Body of pancreas (tissue), 4 donors: ENCODE results near the gene ZDHHC5. TPM values are rescaled to one million over a fixed set of nuclear protein-coding genes. Genes with fewer than 3 reads are reported as not detected.
"Not testable (repeated sequence)": the region's sequence is repeated elsewhere in the genome, so short reads cannot be mapped to it uniquely, and the experiment has no call there.

Experiments
- ATAC-seq: fragments of 150-250 bp; one replicate; pipeline ENCODE4 v1.9.1; 2016
- DNase-seq, 4 donors: peaks; one replicate each; pipeline ENCODE4 v3.0.0-alpha.2; 2019
- H3K27ac ChIP-seq, 4 donors: fragments of 200-600 bp; sonication (generic); 1 replicate in 3 of 4; 2 replicates in 1 of 4; pipeline versions ENCODE4 v1.5.1 to v1.6.1; 2016 to 2019; ENCODE audit warnings: mild to moderate bottlenecking in 1 of 4, mixed read lengths in 1 of 4, moderate library complexity in 1 of 4
- H3K27me3 ChIP-seq, 2 donors: fragments of 200-600 bp; sonication (generic); one replicate each; pipeline ENCODE4 v1.6.0; 2016; ENCODE audit warnings: mild to moderate bottlenecking in 1 of 2
- H3K36me3 ChIP-seq, 2 donors: fragments of 200-600 bp; sonication (generic); replicated peaks in 1 of 2; 2 replicates each; pipeline ENCODE4 v1.5.1; 2016; ENCODE audit warnings: low read depth in 2 of 2; ENCODE audit not compliant: insufficient read depth in 1 of 2
- H3K4me1 ChIP-seq: fragments of 200-600 bp; sonication (generic); one replicate; pipeline ENCODE4 v1.6.0; 2016
- H3K4me3 ChIP-seq, 2 donors: fragments of 200-600 bp; sonication (generic); 1 replicate in 1 of 2; 2 replicates in 1 of 2; pipeline ENCODE4 v1.5.1; 2016 to 2019
- H3K9me3 ChIP-seq, 3 donors: fragments of 200-600 bp; sonication (generic); 1 replicate in 2 of 3; 2 replicates in 1 of 3; pipeline ENCODE4 v1.5.1; 2016
- CTCF ChIP-seq, 7 experiments: fragments of 450-650 bp in 4 of 7; fragments of 200-600 bp in 3 of 7; sonication (generic) in 3 of 7; IDR thresholded peaks; one replicate each; pipeline ENCODE4 v1.5.1; 2016 to 2019; ENCODE audit warnings: antibody characterized with exemption in 7 of 7
- POLR2A ChIP-seq, 3 donors: fragments of 450-650 bp; IDR thresholded peaks; one replicate each; pipeline ENCODE4 v1.6.1; 2016; ENCODE audit warnings: antibody characterized with exemption in 3 of 3, mild to moderate bottlenecking in 2 of 3
- WGBS, 2 donors: methylation state at CpG; one replicate each; pipeline ENCODE4 v1.1.5; 2017; 5-methylcytosine and 5-hydroxymethylcytosine counted together
- intact Hi-C: fragments of 100-400 bp; cut with DNase I; formaldehyde crosslinking; loops from one replicate; pipeline ENCODE4 v1.15.1; 2023
- total RNA-seq, 2 donors: library from RNA; depleted of rRNA; stranded (reverse); fragments of >200 nt; gene quantifications; one replicate each; pipeline ENCODE4 v1.1.0, GENCODE V29; 2016

The ZDHHC5 gene
- total RNA-seq, 2 donors from 2014 or later = 17.6 to 48.5 TPM

- ATAC-seq = no peak
- H3K36me3 ChIP-seq = peaks cover 0 to 36% of the 10 kb centered on the region in 2 donors
- H3K9me3 ChIP-seq = no peaks in the 10 kb centered on the region
- H3K27ac ChIP-seq = no peak overlapping the region
- no peak for DNase-seq
- TF ChIP-seq CTCF (IDR thresholded peaks at IDR 0.05) (no peak), POLR2A (IDR thresholded peaks at IDR 0.05) (no peak)
- intact Hi-C loops = no loop called here
- H3K4me1 ChIP-seq = no peaks in the 10 kb centered on the region
- 90 to 96% methylated on average over 4 of the region's 4 CpGs for WGBS, 2 donors
- no peak overlapping the region for H3K4me3 ChIP-seq
- no peaks in the 10 kb centered on the region for H3K27me3 ChIP-seq
These were observed 35.4 kb downstream of the ZDHHC5 start for GRCh38 chr11:57703341-57703740.

GRCh38 chr11:57704932-57705331 is 37.0 kb downstream of the ZDHHC5 start:
- Histone ChIP-seq H3K27ac (no peak overlapping the region), H3K4me3 (no peak overlapping the region), H3K36me3 (peaks cover 0 to 21% of the 10 kb centered on the region in 2 donors), H3K4me1 (peaks cover 3% of the 10 kb centered on the region), H3K27me3 (no peaks in the 10 kb centered on the region), H3K9me3 (no peaks in the 10 kb centered on the region)
- 86 to 91% methylated on average over 6 of the region's 6 CpGs for WGBS, 2 donors
- ATAC-seq = no peak
- DNase-seq = no peak
- TF ChIP-seq POLR2A (IDR thresholded peaks at IDR 0.05) (no peak), CTCF (IDR thresholded peaks at IDR 0.05) (no peak)
- intact Hi-C loops = no loop called here

GRCh38 chr11:57705432-57705831 is 37.5 kb downstream of the ZDHHC5 start:
- H3K4me3 ChIP-seq, ATAC-seq, H3K27ac ChIP-seq, H3K27me3 ChIP-seq, H3K4me1 ChIP-seq, intact Hi-C loops, DNase-seq, H3K9me3 ChIP-seq: not testable (repeated sequence)
- 85 to 89% methylated on average over 8 of the region's 8 CpGs for WGBS, 2 donors
- H3K36me3 ChIP-seq = peaks cover 0 to 18% of the 10 kb centered on the region in 2 donors

- DNase-seq (no peak), ATAC-seq (no peak)
- no peaks in the 10 kb centered on the region for H3K9me3 ChIP-seq
- peaks cover 0 to 2% of the 10 kb centered on the region in 2 donors for H3K36me3 ChIP-seq
- intact Hi-C loops = loop anchor here (10.0 kb wide), 1 partner anchor 45 kb away; the partner anchor contains the start of gene ZDHHC5
- TF ChIP-seq POLR2A (IDR thresholded peaks at IDR 0.05) (no peak), CTCF (IDR thresholded peaks at IDR 0.05) (no peak)
- no peak overlapping the region for H3K4me3 ChIP-seq
- no peak overlapping the region for H3K27ac ChIP-seq
- no peaks in the 10 kb centered on the region for H3K27me3 ChIP-seq
- peaks cover 37% of the 10 kb centered on the region for H3K4me1 ChIP-seq
- WGBS, 2 donors = 89 to 97% methylated on average over 5 of the region's 5 CpGs
These were observed 42.0 kb downstream of the ZDHHC5 start for GRCh38 chr11:57709802-57710367.

GRCh38 chr11:57711414-57712255 is 43.7 kb downstream of the ZDHHC5 start, which contains the start of gene MED19:
Gene MED19, minus strand, starts transcription at chr11:57712215. Its CDS starts 36 bp downstream, at chr11:57712179.
- H3K27me3 ChIP-seq = no peaks in the 10 kb centered on the region
- peak within 1 kb of the TSS; percentile 88 to 96 (median 94) for H3K27ac ChIP-seq
- intact Hi-C loops = loop anchor here (10.0 kb wide), 1 partner anchor 47 kb away; the partner anchor contains the start of gene ZDHHC5
- no peaks in the 10 kb centered on the region for H3K9me3 ChIP-seq
- WGBS, 2 donors = 2% methylated on average over 13 to 51 of the region's 51 CpGs
- peak within 1 kb of the TSS; percentile 89 to 96 for H3K4me3 ChIP-seq
- DNase-seq = peak; percentile 90 to 96 (median 93)
- peak; percentile 80 for ATAC-seq
- peaks cover 40% of the 10 kb centered on the region for H3K4me1 ChIP-seq
- TF ChIP-seq POLR2A (IDR thresholded peaks at IDR 0.05) (peak; percentile 34 to 76 (median 69)), CTCF (IDR thresholded peaks at IDR 0.05) (no peak)
- no peaks in the 10 kb centered on the region for H3K36me3 ChIP-seq
